Thymus (tissue), 11 donors: ENCODE data around the gene CHRDL1. TPM values are rescaled to one million over a fixed set of nuclear protein-coding genes. Genes with fewer than 3 reads are reported as not detected.
"Not testable (repeated sequence)": the region's sequence is repeated elsewhere in the genome, so short reads cannot be mapped to it uniquely, and the experiment has no call there.

Experiments used
- DNase-seq, 9 donors: peaks; one replicate each; pipeline ENCODE4 v3.0.0-alpha.2; 2013; ENCODE audit warnings: low spot score in 9 of 9, low read depth in 6 of 9, missing footprints in 1 of 9
- H3K27ac ChIP-seq, 2 donors: one replicate each; pipeline ENCODE4 v1.5.1; 2013; ENCODE audit warnings: control low read depth in 1 of 2, low read depth in 1 of 2, low read length in 1 of 2, mild to moderate bottlenecking in 1 of 2, moderate library complexity in 1 of 2
- H3K27me3 ChIP-seq, 2 donors: one replicate each; pipeline ENCODE4 v1.5.1; 2013; ENCODE audit warnings: low read length in 1 of 2; ENCODE audit not compliant: control insufficient read depth in 2 of 2, insufficient read depth in 1 of 2
- H3K36me3 ChIP-seq, 2 donors: one replicate each; pipeline ENCODE4 v1.5.1; 2013; ENCODE audit warnings: low read length in 1 of 2, mild to moderate bottlenecking in 1 of 2, moderate library complexity in 1 of 2; ENCODE audit not compliant: control insufficient read depth in 2 of 2, insufficient read depth in 2 of 2
- H3K4me1 ChIP-seq, 2 donors: one replicate each; pipeline ENCODE4 v1.5.1; 2013; ENCODE audit warnings: low read length in 2 of 2; ENCODE audit not compliant: control insufficient read depth in 2 of 2, insufficient read depth in 2 of 2
- H3K4me3 ChIP-seq, 2 donors: one replicate each; pipeline ENCODE4 v1.5.1; 2013; ENCODE audit warnings: low read length in 2 of 2, control low read depth in 1 of 2, mild to moderate bottlenecking in 1 of 2
- H3K9me3 ChIP-seq, 2 donors: one replicate each; pipeline ENCODE4 v1.5.1; 2013; ENCODE audit warnings: low read length in 1 of 2, mild to moderate bottlenecking in 1 of 2; ENCODE audit not compliant: control insufficient read depth in 2 of 2, insufficient read depth in 1 of 2
- WGBS: extraction: QIAGEN DNeasy Blood & Tissue Kit; methylation state at CpG from one replicate; pipeline ENCODE4 v1.1.7; 2013; 5-methylcytosine and 5-hydroxymethylcytosine counted together
- polyA plus RNA-seq: library from polyadenylated mRNA; stranded (reverse); fragments of 200-250 nt; gene quantifications from one replicate; pipeline ENCODE4 v1.2.3, GENCODE V29; 2013
- total RNA-seq: library from RNA; stranded (reverse); fragments of 120-200 nt; gene quantifications from one replicate; pipeline ENCODE4 v1.2.4, GENCODE V29; 2013
- donor health status: healthy.

The CHRDL1 gene
- total and polyA plus RNA-seq, 2 donors, result 3.2 to 3.3 TPM

DNA sequence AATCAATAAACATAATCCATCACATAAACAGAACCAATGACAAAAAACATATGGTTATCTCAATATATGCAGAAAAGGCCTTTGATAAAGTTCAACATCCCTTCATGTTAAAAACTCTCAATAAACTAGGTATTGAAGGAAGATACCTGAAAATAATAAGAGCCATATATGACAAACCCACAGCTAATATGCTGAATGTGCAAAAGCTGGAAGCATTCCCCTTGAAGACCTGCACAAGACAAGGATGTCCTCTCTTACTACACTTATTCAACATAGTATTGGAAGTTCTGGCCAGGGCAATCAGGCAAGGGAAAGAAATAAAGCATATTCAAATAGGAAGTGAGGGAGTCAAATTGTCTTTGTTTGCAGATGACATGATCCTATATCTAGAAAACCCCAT lies 141.3 kb downstream of the CHRDL1 start:
- H3K4me1 ChIP-seq, H3K9me3 ChIP-seq, DNase-seq, H3K36me3 ChIP-seq, H3K4me3 ChIP-seq, H3K27ac ChIP-seq, H3K27me3 ChIP-seq: not testable (repeated sequence)

DNA sequence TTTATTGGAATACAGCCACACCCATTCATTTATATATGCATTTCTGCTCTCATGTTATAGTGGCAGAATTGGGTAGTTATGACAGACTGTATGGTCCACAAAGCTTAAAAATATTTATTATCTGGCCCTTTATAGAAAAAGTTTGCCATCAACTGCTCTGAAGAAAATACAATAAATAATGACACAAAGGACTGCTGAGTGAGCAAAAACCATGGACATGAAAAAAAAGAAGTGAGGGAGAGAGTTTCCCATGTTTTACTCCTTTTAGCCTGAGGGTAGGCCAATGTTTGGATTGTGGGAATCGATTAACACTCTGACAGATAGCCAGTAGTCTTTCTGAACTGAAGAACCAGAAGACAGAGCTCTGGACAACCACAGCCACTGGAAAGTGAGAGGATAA lies 149.2 kb downstream of the CHRDL1 start:
- Histone ChIP-seq H3K36me3 (no peaks in the 10 kb centered on the region), H3K27ac (no peak overlapping the region), H3K27me3 (no peaks in the 10 kb centered on the region), H3K4me3 (no peak overlapping the region), H3K4me1 (no peaks in the 10 kb centered on the region), H3K9me3 (no peaks in the 10 kb centered on the region)
- 97% methylated on average over 1 of the region's 1 CpG for WGBS
- DNase-seq, result no peak
